Progenitor cell of endocrine pancreas (in vitro differentiated cells): ENCODE data around the gene BRIX1. TPM values are rescaled to one million over a fixed set of nuclear protein-coding genes. Genes with fewer than 3 reads are reported as not detected.
A peak's percentile ranks its signal among the peaks of the same experiment; 100 is the strongest.

Source experiments
- DNase-seq: peaks from one replicate; pipeline ENCODE4 v3.0.0; 2021; ENCODE audit warnings: low spot score; ENCODE audit not compliant: unreplicated experiment
- H3K27ac Mint-ChIP-seq: 2 replicates; pipeline ENCODE4 v1.8.0; 2021; ENCODE audit warnings: mild to moderate bottlenecking, moderate library complexity, mixed read lengths
- H3K27me3 Mint-ChIP-seq: 2 replicates; pipeline ENCODE4 v1.8.0; 2021; ENCODE audit warnings: mixed read lengths
- H3K36me3 Mint-ChIP-seq: 2 replicates; pipeline ENCODE4 v1.8.0; 2022; ENCODE audit warnings: mixed read lengths; ENCODE audit not compliant: insufficient read depth
- H3K4me1 Mint-ChIP-seq: 2 replicates; pipeline ENCODE4 v1.8.0; 2021; ENCODE audit warnings: low read depth, mixed read lengths
- H3K4me3 Mint-ChIP-seq: 2 replicates; pipeline ENCODE4 v1.8.0; 2021; ENCODE audit warnings: low read depth, mild to moderate bottlenecking, moderate library complexity, mixed read lengths
- H3K9me3 Mint-ChIP-seq: 2 replicates; pipeline ENCODE4 v1.8.0; 2021; ENCODE audit warnings: low read depth, mixed read lengths
- total RNA-seq: library from RNA; stranded (reverse); gene quantifications from 2 replicates; pipeline ENCODE4 v1.2.1, GENCODE V29; 2021
- TF ChIP-seq, protein P1 (sequence below): fragments of 200-600 bp; sonication (generic); IDR thresholded peaks from one replicate; pipeline ENCODE4 v1.5.0; 2021; ENCODE audit warnings: antibody characterized with exemption, mild to moderate bottlenecking; ENCODE audit not compliant: unreplicated experiment

Gene BRIX1
- total RNA-seq, 1 donor from 2014 or later, result 31.4 TPM

DNA sequence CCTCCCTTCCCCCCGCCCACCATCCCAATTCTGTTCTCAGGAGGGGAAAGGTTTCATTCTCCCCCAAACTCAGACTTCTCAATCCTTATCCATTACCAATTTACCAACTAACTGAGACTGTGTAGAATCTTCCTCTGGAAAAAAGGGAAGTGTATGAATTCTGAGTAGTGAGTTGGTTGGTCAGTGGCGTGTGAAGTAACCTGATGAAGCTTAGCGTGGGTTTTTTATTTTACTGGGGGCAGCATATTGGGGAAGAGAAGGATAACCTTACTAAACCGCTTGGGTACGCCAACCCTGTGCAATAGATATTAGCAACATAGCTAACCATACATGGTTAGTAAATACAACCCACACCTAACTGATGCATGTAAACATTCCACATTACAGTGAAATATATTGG is 12.8 kb downstream of the BRIX1 start:
- DNase-seq, result no peak
- no peak overlapping the region for H3K27ac Mint-ChIP-seq
- TF ChIP-seq, protein P1, sequence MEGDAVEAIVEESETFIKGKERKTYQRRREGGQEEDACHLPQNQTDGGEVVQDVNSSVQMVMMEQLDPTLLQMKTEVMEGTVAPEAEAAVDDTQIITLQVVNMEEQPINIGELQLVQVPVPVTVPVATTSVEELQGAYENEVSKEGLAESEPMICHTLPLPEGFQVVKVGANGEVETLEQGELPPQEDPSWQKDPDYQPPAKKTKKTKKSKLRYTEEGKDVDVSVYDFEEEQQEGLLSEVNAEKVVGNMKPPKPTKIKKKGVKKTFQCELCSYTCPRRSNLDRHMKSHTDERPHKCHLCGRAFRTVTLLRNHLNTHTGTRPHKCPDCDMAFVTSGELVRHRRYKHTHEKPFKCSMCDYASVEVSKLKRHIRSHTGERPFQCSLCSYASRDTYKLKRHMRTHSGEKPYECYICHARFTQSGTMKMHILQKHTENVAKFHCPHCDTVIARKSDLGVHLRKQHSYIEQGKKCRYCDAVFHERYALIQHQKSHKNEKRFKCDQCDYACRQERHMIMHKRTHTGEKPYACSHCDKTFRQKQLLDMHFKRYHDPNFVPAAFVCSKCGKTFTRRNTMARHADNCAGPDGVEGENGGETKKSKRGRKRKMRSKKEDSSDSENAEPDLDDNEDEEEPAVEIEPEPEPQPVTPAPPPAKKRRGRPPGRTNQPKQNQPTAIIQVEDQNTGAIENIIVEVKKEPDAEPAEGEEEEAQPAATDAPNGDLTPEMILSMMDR, result no peak
- no peaks in the 10 kb centered on the region for H3K27me3 Mint-ChIP-seq
- H3K36me3 Mint-ChIP-seq, result peaks cover 12% of the 10 kb centered on the region
- no peaks in the 10 kb centered on the region for H3K9me3 Mint-ChIP-seq
- H3K4me3 Mint-ChIP-seq, result peak overlapping the region; percentile 71
- peaks cover 18% of the 10 kb centered on the region for H3K4me1 Mint-ChIP-seq

DNA sequence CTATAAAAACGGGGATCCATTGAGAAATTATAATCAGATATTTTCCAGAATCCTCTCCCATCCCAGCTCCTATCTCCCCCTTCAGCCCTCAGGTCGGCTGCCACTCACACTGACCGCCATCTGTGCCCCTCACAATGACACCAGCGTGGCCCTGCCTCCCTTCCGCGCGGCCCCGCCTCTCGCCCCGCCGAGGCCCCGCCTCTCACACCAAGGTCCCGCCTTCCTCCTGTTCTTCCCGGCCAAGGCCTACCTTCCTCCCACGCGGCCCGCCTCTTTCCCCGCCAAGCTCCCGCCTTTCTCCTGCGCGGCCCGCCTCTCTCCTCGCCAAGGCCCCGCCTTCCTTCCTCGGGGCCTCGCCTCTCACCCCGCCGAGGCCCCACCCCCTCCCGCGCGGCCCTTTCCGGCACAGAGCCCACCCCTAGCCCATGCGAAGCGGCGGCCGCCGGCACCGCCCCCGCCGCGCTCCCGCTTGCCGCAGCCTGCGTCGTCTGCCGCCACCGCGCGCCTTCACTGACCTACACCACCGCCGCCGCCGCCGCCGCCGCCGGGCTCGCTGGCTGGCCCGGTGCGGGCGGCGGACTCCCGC is 13.7 kb downstream of the BRIX1 start, which contains the start of gene DNAJC21:
Gene DNAJC21, plus strand, starts transcription at position 426 of the 586 bp plus-strand sequence. CDS start 261 bp downstream, outside the sequence.
- H3K36me3 Mint-ChIP-seq, result peaks cover 10% of the 10 kb centered on the region
- peak within 1 kb of the TSS; percentile 99 for H3K27ac Mint-ChIP-seq
- H3K4me3 Mint-ChIP-seq, result peak within 1 kb of the TSS; percentile 99
- peak; percentile 96 for DNase-seq
- H3K4me1 Mint-ChIP-seq, result peaks cover 17% of the 10 kb centered on the region
- H3K9me3 Mint-ChIP-seq, result no peaks in the 10 kb centered on the region
- H3K27me3 Mint-ChIP-seq, result no peaks in the 10 kb centered on the region
- TF ChIP-seq, protein P1, result no peak

DNA sequence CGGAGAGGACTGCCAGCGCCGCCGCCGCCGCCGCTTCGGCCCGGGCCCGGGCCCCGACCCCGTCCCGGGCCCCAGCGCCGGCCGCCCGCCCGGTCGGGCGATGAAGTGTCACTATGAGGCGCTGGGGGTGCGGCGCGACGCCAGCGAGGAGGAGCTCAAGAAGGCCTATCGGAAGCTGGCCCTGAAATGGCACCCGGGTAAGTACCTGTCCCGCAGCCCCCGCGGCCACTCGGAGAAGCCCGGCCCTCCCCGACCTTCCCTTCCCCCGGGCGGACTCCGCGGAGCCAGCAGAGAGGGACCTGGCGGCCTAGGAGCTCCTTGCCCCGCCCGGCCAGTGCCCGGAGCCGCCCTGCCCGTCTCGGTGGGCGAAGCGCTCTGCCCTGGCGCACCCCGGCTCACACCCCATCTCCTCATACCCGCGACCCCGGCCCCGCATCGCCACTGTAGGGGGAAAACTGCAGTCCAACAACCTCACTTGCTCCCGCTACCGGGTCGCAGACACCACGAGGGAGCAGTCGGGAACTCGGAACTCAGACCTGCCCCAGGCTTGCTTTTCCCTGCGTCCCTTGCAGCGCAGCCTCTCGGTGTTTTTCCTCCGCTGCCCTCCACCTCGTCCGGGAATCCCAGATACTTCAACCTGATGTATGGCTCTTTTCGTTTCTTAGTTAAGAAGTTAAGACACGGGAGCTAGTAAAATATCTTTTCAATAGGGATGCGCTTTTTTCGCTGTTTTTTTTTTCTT is 14.4 kb downstream of the BRIX1 start:
- Mint-ChIP-seq H3K27ac (peak overlapping the region; percentile 99), H3K4me1 (peaks cover 16% of the 10 kb centered on the region), H3K9me3 (no peaks in the 10 kb centered on the region), H3K36me3 (peaks cover 10% of the 10 kb centered on the region), H3K4me3 (peak overlapping the region; percentile 99), H3K27me3 (no peaks in the 10 kb centered on the region)
- TF ChIP-seq, protein P1, result peak; percentile 5
- peak; percentile 69 for DNase-seq

DNA sequence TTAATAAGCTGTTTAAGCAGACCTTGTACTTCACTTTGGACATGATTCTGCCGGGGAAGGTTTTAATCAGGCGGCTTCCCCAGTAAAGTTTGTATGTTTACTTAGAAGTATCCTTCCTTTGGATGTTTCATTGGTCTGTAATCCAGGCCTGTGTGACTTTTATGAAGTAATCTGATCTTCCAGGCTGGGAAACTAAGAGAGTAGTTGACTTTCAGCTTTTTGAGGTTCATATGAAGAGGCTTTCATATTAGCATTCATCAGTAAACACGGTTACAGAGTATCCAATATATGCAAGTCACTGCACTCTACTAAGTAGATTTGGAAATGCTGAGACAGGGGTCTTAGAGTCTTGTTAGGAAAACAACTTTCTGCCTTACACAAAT is 14.9 kb downstream of the BRIX1 start:
- Mint-ChIP-seq H3K36me3 (peaks cover 8% of the 10 kb centered on the region), H3K27me3 (no peaks in the 10 kb centered on the region), H3K27ac (peak overlapping the region; percentile 99), H3K9me3 (no peaks in the 10 kb centered on the region), H3K4me1 (peaks cover 16% of the 10 kb centered on the region), H3K4me3 (peak overlapping the region; percentile 99)
- TF ChIP-seq, protein P1, result no peak
- no peak for DNase-seq

DNA sequence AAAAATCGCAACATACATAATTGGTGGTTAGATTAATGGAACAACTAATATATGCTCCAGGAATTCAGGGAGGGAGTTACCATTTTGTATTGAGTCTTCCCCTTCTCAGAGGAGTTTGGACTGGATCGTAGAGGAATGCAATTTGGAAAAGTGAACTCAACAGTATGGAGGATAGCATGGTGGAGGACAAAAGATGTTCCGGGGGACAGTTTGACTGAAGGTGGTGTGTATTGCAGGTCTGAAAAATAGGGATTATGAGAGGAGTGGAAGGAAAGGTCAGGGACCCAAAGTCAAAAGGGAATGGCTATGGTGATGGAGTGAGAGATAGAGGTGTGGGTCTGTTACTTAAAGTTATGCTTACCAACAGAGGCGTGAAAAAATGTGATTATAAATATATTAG is 15.4 kb downstream of the BRIX1 start:
- peak overlapping the region; percentile 99 for H3K4me3 Mint-ChIP-seq
- no peaks in the 10 kb centered on the region for H3K9me3 Mint-ChIP-seq
- TF ChIP-seq, protein P1, result no peak
- H3K4me1 Mint-ChIP-seq, result peaks cover 16% of the 10 kb centered on the region
- DNase-seq, result no peak
- H3K27ac Mint-ChIP-seq, result peak overlapping the region; percentile 99
- H3K36me3 Mint-ChIP-seq, result peaks cover 6% of the 10 kb centered on the region
- H3K27me3 Mint-ChIP-seq, result no peaks in the 10 kb centered on the region
